Adrenal gland (tissue), 12 donors: ENCODE data around the gene RAD51D. TPM values are rescaled to one million over a fixed set of nuclear protein-coding genes. Genes with fewer than 3 reads are reported as not detected.

Experiments used
- DNase-seq, 7 donors: peaks; one replicate each; pipeline ENCODE4 v3.0.0-alpha.2; 2019 to 2020
- H3K27ac ChIP-seq, 5 donors: fragments of 200-600 bp; sonication (generic) in 4 of 5; 1 replicate in 3 of 5; 2 replicates in 2 of 5; pipeline versions ENCODE4 v1.5.1 to v1.8.0; 2016 to 2020; ENCODE audit warnings: mild to moderate bottlenecking in 1 of 5
- H3K27me3 ChIP-seq: fragments of 200-600 bp; 2 replicates; pipeline ENCODE4 v1.8.0; 2021
- H3K36me3 ChIP-seq, 2 donors: fragments of 200-600 bp; replicated peaks in 1 of 2; 1 replicate in 1 of 2; 2 replicates in 1 of 2; pipeline versions ENCODE4 v1.5.1 to v1.8.0; 2018 to 2022
- H3K4me1 ChIP-seq, 2 donors: fragments of 200-600 bp; replicated peaks in 1 of 2; 1 replicate in 1 of 2; 2 replicates in 1 of 2; pipeline versions ENCODE4 v1.5.1 to v1.8.0; 2018 to 2021
- H3K4me3 ChIP-seq, 4 donors: fragments of 200-600 bp; sonication (generic) in 3 of 4; one replicate each; pipeline ENCODE4 v1.5.1; 2016 to 2018
- H3K9me3 ChIP-seq, 3 donors: fragments of 200-600 bp; sonication (generic) in 1 of 3; replicated peaks in 1 of 3; 1 replicate in 2 of 3; 2 replicates in 1 of 3; pipeline versions ENCODE4 v1.5.1 to v1.8.0; 2016 to 2021
- CTCF ChIP-seq, 6 experiments: fragments of 450-650 bp in 4 of 6; fragments of 200-600 bp in 2 of 6; sonication (generic) in 1 of 6; IDR thresholded peaks; 1 replicate in 5 of 6; 2 replicates in 1 of 6; pipeline versions ENCODE4 v1.5.1 to v1.8.0; 2016 to 2021; ENCODE audit warnings: antibody characterized with exemption in 6 of 6, mild to moderate bottlenecking in 2 of 6, moderate library complexity in 1 of 6
- POLR2A ChIP-seq, 2 donors: fragments of 450-650 bp; IDR thresholded peaks; one replicate each; pipeline ENCODE4 v1.6.1; 2017; ENCODE audit warnings: antibody characterized with exemption in 2 of 2, mild to moderate bottlenecking in 2 of 2, moderate library complexity in 1 of 2
- WGBS, 4 donors: extraction: QIAGEN DNeasy Blood & Tissue Kit in 2 of 4; methylation state at CpG; one replicate each; pipeline versions ENCODE4 v1.1.5 to v1.1.7; 2013 to 2017; 5-methylcytosine and 5-hydroxymethylcytosine counted together
- intact Hi-C, 2 donors: fragments of 100-400 bp; cut with DNase I; formaldehyde crosslinking; loops; one replicate each; pipeline versions ENCODE4 v1.14.1 to v1.15.0; 2022 to 2023
- polyA plus RNA-seq, 3 donors: library from polyadenylated mRNA; stranded (reverse); fragments of 200-250 nt in 2 of 3; fragments of 350-450 nt in 1 of 3; fragmentation: Illumina TruSeq in 1 of 3; extraction: RNeasy Lipid Tissue Mini Kit (QIAGEN cat#74804) in 1 of 3; gene quantifications; one replicate each; pipeline ENCODE4 v1.2.3, GENCODE V29; 2013 to 2014
- total RNA-seq, 9 donors: library from RNA; depleted of rRNA in 4 of 9; stranded (reverse); fragments of >200 nt in 4 of 9; fragments of 120-200 nt in 1 of 9; fragmentation: NEBNext Ultra II Directional in 1 of 9; extraction: Animal tissue kit (Norgen Biotek cat#: 25700) in 1 of 9; gene quantifications; one replicate each; pipeline versions ENCODE4 v1.1.0 to v1.2.4, GENCODE V29; 2013 to 2023
- donor health status: healthy with polysubstance abuse.
- donor health status: Bipolar disorder and iron deficiency.
- donor health status: DM: yes; HTN: yes; CAD: no.
- donor health status: DM: no; HTN: no; CAD: no.
- donor health status: DM: no; HTN: no; CAD: no.
- donor health status: DM: yes; HTN: yes; CAD: no.

Gene RAD51D
- total and polyA plus RNA-seq, 12 donors: 3.3 to 14.3 (median 5.8) TPM

DNA sequence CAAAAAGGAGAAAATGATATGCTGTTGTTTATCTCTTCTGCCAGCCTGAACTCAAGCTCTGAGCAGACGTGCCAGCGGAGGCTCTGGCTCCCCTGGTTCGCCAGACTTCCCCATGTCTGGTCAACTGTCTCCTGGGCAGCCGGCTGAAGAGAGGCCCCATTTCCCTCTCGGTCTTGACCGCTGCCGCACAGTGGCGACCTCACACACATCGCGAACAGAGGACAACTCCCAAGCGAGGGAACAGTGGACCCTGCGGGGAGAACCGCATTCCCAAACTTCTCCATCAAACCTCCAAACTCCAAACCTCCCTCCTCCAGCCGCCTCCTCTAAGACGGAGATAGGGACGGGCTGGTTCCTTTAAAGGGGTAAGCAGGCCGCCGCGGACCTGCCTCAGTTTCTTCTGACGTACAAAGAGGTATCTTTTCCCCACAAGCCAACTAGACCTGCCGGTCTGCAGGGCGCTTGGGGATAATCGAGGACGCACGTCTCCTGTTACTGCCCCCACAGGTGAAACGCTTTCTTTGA, 31.2 kb downstream of the RAD51D start:
- WGBS, 4 donors: 0 to 2% (median 1%) methylated on average over 23 to 26 of the region's 26 CpGs
- Histone ChIP-seq H3K9me3 (no peaks in the 10 kb centered on the region), H3K4me3 (peak overlapping the region; percentile 1 to 98 (median 72)), H3K36me3 (no peaks in the 10 kb centered on the region), H3K4me1 (peaks cover 8 to 15% of the 10 kb centered on the region in 2 donors), H3K27me3 (no peaks in the 10 kb centered on the region), H3K27ac (peak overlapping the region in 4 of 5 donors; percentile 55 to 87 (median 74))
- intact Hi-C loops: no loop called here
- DNase-seq: peak; percentile 51 to 81 (median 60)
- TF ChIP-seq CTCF (IDR thresholded peaks at IDR 0.05) (peak in 1 of 6 experiments; percentile 1), POLR2A (IDR thresholded peaks at IDR 0.05) (peak in 1 of 2 donors; percentile 26)

DNA sequence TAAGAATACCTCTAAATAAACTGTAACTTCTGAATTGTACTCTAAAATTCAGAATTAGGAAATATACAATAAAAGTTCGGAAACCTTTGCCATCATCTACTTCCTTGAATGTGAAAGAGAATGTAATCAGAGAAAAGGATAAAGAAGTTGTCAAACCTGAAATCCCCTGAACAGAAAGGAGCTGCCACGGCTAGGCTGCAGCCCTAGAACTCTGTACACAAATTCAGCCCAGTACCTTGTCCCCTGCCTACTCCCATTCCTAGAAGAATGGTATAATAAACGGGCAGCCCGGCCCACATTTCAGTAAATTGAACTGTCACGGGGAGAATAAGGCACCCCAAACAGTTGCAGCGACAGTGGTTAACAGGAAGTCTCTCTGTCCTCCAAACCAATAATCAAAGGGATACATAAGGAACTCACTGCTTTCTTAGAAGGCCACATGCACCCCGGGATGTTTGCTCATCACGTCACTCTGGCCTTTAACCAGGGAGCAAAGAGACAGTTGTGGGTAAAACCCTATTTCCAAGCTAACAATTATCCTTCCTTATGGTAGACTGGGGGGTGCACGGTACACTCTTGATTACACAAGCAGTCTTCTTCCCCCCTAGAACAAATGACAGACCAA, 31.8 kb downstream of the RAD51D start:
- Histone ChIP-seq H3K4me1 (peaks cover 8 to 16% of the 10 kb centered on the region in 2 donors), H3K4me3 (peak overlapping the region in 3 of 4 donors; percentile 12 to 98 (median 94)), H3K36me3 (no peaks in the 10 kb centered on the region), H3K27ac (peak overlapping the region in 4 of 5 donors; percentile 55 to 87 (median 74)), H3K27me3 (no peaks in the 10 kb centered on the region), H3K9me3 (no peaks in the 10 kb centered on the region)
- TF ChIP-seq CTCF (IDR thresholded peaks at IDR 0.05) (no peak), POLR2A (IDR thresholded peaks at IDR 0.05) (no peak)
- 35 to 44% (median 38%) methylated on average over 9 of the region's 9 CpGs for WGBS, 4 donors
- intact Hi-C loops: no loop called here
- peak in 2 of 7 donors; percentile 16 to 18 for DNase-seq

- TF ChIP-seq CTCF (IDR thresholded peaks at IDR 0.05) (no peak), POLR2A (IDR thresholded peaks at IDR 0.05) (no peak)
- Histone ChIP-seq H3K9me3 (no peaks in the 10 kb centered on the region), H3K27ac (no peak overlapping the region), H3K4me3 (no peak overlapping the region), H3K4me1 (peaks cover 8 to 23% of the 10 kb centered on the region in 2 donors), H3K27me3 (no peaks in the 10 kb centered on the region), H3K36me3 (no peaks in the 10 kb centered on the region)
- peak in 2 of 7 donors; percentile 20 to 48 for DNase-seq
- intact Hi-C loops: no loop called here
- 78 to 82% (median 81%) methylated on average over 8 of the region's 8 CpGs for WGBS, 4 donors
Measured at GRCh38 chr17:35086931-35087573, 32.6 kb downstream of the RAD51D start.

DNA sequence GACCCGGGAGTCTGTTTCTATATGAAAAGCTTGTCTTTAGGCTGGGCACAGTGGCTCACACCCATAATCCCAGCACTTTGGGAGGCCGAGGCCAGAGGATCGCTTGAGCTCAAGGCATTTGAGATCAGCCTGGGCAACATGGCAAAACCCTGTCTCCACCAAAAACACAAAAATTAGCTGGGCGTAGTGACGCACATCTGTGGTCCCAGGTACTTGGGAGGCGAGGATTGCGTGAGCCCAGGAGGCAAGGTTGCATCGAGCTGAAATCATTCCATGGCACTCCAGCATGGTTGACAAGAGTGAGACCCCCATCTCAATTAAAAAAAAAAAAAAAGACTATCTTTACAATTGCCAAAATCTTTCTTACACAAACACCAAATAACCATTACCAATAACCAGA, 33.5 kb downstream of the RAD51D start:
- no peaks in the 10 kb centered on the region for H3K27me3 ChIP-seq
- TF ChIP-seq POLR2A (IDR thresholded peaks at IDR 0.05): no peak
- TF ChIP-seq CTCF (IDR thresholded peaks at IDR 0.05): no peak
- WGBS, 4 donors: 96 to 98% (median 97%) methylated on average over 7 to 8 of the region's 8 CpGs
- no peaks in the 10 kb centered on the region for H3K9me3 ChIP-seq
- no peaks in the 10 kb centered on the region for H3K36me3 ChIP-seq
- H3K4me1 ChIP-seq: peaks cover 8 to 30% of the 10 kb centered on the region in 2 donors
- no peak for DNase-seq
- no peak overlapping the region for H3K4me3 ChIP-seq
- no peak overlapping the region for H3K27ac ChIP-seq
- intact Hi-C loops: no loop called here
